CD4-positive, alpha-beta memory T cell (primary cell): ENCODE measurements around the gene SMIM41. TPM values are rescaled to one million over a fixed set of nuclear protein-coding genes. Genes with fewer than 3 reads are reported as not detected.
A peak's percentile ranks its signal among the peaks of the same experiment; 100 is the strongest.

Experiments used
- CTCF ChIA-PET: fragments of 350-600 bp; sonication (Branson Sonifier 250); formaldehyde crosslinking; loops from one replicate; lab custom pipeline; 2021; ENCODE audit warnings: inconsistent platforms; ENCODE audit not compliant: partially characterized antibody; lab: Charles Lee
- POLR2A ChIA-PET: fragments of 350-600 bp; sonication (Branson Sonifier 250); formaldehyde crosslinking; loops from one replicate; lab custom pipeline; 2021; ENCODE audit not compliant: partially characterized antibody; lab: Charles Lee
- DNase-seq, 5 donors: peaks; one replicate each; pipeline versions ENCODE4 v3.0.0 to v3.0.0-alpha.2; 2020 to 2022; ENCODE audit warnings: mixed read lengths in 1 of 5
- H3K27ac ChIP-seq: one replicate; pipeline ENCODE4 v1.7.0; 2013; ENCODE audit warnings: low read depth, low read length
- H3K27me3 ChIP-seq: 2 replicates; pipeline ENCODE4 v1.7.0; 2013; ENCODE audit warnings: mild to moderate bottlenecking, low read length, moderate library complexity; ENCODE audit not compliant: insufficient read depth
- H3K36me3 ChIP-seq: 2 replicates; pipeline ENCODE4 v1.7.0; 2013; ENCODE audit warnings: mild to moderate bottlenecking, low read length, moderate library complexity; ENCODE audit not compliant: insufficient read depth
- H3K4me1 ChIP-seq: 2 replicates; pipeline ENCODE4 v1.7.0; 2013; ENCODE audit warnings: mild to moderate bottlenecking, low read length, moderate library complexity; ENCODE audit not compliant: insufficient read depth
- H3K4me3 ChIP-seq, 2 donors: one replicate each; pipeline ENCODE4 v1.7.0; 2013; ENCODE audit warnings: low read length in 2 of 2, mild to moderate bottlenecking in 1 of 2
- H3K9me3 ChIP-seq, 2 donors: one replicate each; pipeline ENCODE4 v1.7.0; 2013; ENCODE audit warnings: low read length in 2 of 2, control low read depth in 1 of 2; ENCODE audit not compliant: control insufficient read depth in 1 of 2
- H3K27ac Mint-ChIP-seq, 7 donors: one replicate each; pipeline ENCODE4 v1.8.0; 2020 to 2021; ENCODE audit warnings: mixed read lengths in 7 of 7, mild to moderate bottlenecking in 6 of 7, inconsistent platforms in 3 of 7, moderate library complexity in 3 of 7
- H3K27me3 Mint-ChIP-seq, 2 donors: one replicate each; pipeline ENCODE4 v1.8.0; 2020 to 2021; ENCODE audit warnings: mixed read lengths in 2 of 2
- H3K36me3 Mint-ChIP-seq, 2 donors: one replicate each; pipeline ENCODE4 v1.8.0; 2020 to 2021; ENCODE audit warnings: mixed read lengths in 2 of 2, inconsistent platforms in 1 of 2, mild to moderate bottlenecking in 1 of 2
- H3K4me1 Mint-ChIP-seq, 4 donors: one replicate each; pipeline ENCODE4 v1.8.0; 2020 to 2021; ENCODE audit warnings: mixed read lengths in 4 of 4, mild to moderate bottlenecking in 1 of 4
- H3K4me3 Mint-ChIP-seq, 8 donors: one replicate each; pipeline ENCODE4 v1.8.0; 2020 to 2021; ENCODE audit warnings: mixed read lengths in 8 of 8, mild to moderate bottlenecking in 7 of 8, moderate library complexity in 6 of 8, inconsistent platforms in 3 of 8
- H3K9me3 Mint-ChIP-seq, 8 donors: one replicate each; pipeline ENCODE4 v1.8.0; 2020 to 2021; ENCODE audit warnings: mixed read lengths in 8 of 8, mild to moderate bottlenecking in 5 of 8, inconsistent platforms in 3 of 8, moderate library complexity in 1 of 8
- intact Hi-C: fragments of 100-400 bp; cut with micrococcal nuclease; formaldehyde crosslinking; loops from one replicate; pipeline ENCODE4 v1.15.1; 2023
- polyA plus RNA-seq, 2 donors: library from polyadenylated mRNA; unstranded; fragments of 300-500 nt; fragmentation: Illumina TruSeq; gene quantifications; one replicate each; pipeline ENCODE4 v1.2.3, GENCODE V29; 2021
- total RNA-seq, 2 experiments: library from RNA; stranded (reverse); gene quantifications; one replicate each; pipeline ENCODE4 v1.2.3, GENCODE V29; 2021

The SMIM41 gene
- total and polyA plus RNA-seq, 4 experiments from 2014 or later = not detected

DNA sequence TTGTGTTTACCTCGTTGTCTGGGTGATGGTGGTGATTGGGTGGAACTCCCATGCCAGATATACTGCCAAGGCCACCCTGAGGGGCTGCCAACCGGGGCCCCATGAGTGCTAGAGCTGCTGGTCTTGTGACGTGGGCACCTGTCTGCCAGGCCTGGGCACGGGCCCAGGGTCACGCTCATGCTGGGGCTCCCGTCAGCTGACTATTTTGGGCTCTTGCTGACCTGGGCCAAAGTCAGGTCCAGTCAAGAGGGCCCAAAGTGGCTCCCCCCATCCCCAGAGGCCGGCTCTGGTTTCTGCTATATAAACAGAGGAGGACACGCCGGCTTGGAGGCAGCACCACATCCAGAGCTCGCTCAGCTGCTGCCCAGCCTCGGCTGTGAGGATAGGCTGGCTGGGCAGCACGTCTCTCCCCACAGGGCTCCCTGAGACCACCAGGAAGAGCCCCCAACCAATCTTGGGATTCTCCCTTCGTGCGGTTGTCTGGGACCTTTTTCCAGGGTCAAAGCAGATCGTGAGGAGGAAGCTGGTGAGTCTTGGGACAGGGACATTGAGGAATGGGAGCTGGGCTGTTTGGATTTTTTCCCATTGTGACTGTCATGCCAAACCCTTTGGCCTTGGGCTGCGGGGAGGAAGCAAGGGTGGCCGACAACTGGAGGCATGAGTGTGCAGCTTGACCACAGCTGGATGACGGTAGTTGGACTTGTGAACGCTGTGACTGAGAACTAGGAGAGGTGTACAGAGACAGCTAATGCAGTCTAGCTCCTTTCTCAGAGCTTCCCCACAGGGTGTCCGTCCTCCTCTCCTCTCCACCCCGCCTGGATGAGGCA, 35.9 kb upstream of the SMIM41 start:
- no peak overlapping the region for H3K4me3 ChIP-seq
- ChIA-PET CTCF (interaction anchor here (0.7 to 11.2 kb wide), 5 partner anchors 11 to 77 kb away, joined by 3 to 89 read pairs (median 4); no protein-coding TSS in a partner anchor), POLR2A (interaction anchor here (1.6 kb wide), 1 partner anchor 27 kb away, joined by 3 read pairs; the partner anchor contains the start of gene ATG101)
- H3K4me1 Mint-ChIP-seq = peaks cover 9 to 37% (median 15%) of the 10 kb centered on the region in 4 donors
- intact Hi-C loops = no loop called here
- peaks cover 16% of the 10 kb centered on the region for H3K4me1 ChIP-seq
- H3K27me3 Mint-ChIP-seq = no peaks in the 10 kb centered on the region
- H3K27me3 ChIP-seq = no peaks in the 10 kb centered on the region
- no peaks in the 10 kb centered on the region for H3K36me3 Mint-ChIP-seq
- no peaks in the 10 kb centered on the region for H3K9me3 ChIP-seq
- no peak overlapping the region for H3K4me3 Mint-ChIP-seq
- no peak for DNase-seq
- no peaks in the 10 kb centered on the region for H3K36me3 ChIP-seq
- H3K27ac Mint-ChIP-seq = peak overlapping the region in 1 of 7 donors; percentile 76
- no peak overlapping the region for H3K27ac ChIP-seq
- H3K9me3 Mint-ChIP-seq = no peaks in the 10 kb centered on the region

DNA sequence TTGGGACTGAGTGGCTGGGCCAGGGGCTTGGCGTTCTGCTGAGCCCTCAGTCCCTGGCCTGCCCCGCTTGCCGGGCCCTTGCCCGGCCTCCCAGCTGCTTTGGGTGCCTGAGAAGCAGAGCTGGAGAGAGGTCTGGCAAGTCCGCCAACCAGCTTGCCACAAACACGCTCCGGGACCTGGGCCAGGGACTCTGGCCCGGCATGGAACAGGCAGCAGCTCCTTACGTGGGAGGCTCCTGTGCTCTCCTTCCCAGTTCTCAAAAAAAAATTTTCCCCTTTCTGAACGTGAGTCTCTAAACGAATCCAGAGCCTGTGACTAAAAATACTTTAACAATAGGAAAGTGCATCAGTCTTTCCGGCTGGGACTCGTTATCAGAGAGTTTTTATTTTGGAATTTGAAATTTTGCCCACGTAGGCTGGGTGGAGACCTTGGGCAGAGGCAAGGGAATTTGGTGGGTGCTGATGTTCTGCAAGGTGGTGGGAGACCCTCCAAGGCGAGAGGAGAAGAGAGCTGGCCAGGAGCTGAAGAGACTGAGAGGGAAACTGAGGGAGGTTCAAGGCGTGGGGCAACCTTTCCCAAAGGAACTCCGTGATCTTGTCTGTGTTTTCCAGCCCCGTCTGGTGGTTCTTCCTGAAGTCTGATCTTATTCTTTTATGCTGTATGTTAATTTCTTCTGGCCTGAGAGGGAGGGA, 35.1 kb upstream of the SMIM41 start:
- ChIA-PET POLR2A (interaction anchor here (1.6 kb wide), 1 partner anchor 26 kb away, joined by 3 read pairs; the partner anchor contains the start of gene ATG101), CTCF (interaction anchor here (1.4 to 11.2 kb wide), 3 partner anchors 11 to 40 kb away, joined by 3 to 89 read pairs (median 5); no protein-coding TSS in a partner anchor)
- H3K27ac Mint-ChIP-seq = no peak overlapping the region
- intact Hi-C loops = no loop called here
- Histone ChIP-seq H3K36me3 (no peaks in the 10 kb centered on the region), H3K27me3 (no peaks in the 10 kb centered on the region), H3K4me3 (no peak overlapping the region), H3K9me3 (no peaks in the 10 kb centered on the region), H3K4me1 (peaks cover 16% of the 10 kb centered on the region), H3K27ac (no peak overlapping the region)
- H3K4me1 Mint-ChIP-seq = peaks cover 11 to 34% (median 17%) of the 10 kb centered on the region in 4 donors
- DNase-seq = no peak
- H3K9me3 Mint-ChIP-seq = no peaks in the 10 kb centered on the region
- no peaks in the 10 kb centered on the region for H3K36me3 Mint-ChIP-seq
- H3K4me3 Mint-ChIP-seq = no peak overlapping the region
- no peaks in the 10 kb centered on the region for H3K27me3 Mint-ChIP-seq

- DNase-seq = no peak
- POLR2A ChIA-PET = no interaction called here
- Mint-ChIP-seq H3K4me1 (peaks cover 16 to 36% (median 26%) of the 10 kb centered on the region in 4 donors), H3K36me3 (no peaks in the 10 kb centered on the region), H3K9me3 (no peaks in the 10 kb centered on the region), H3K27me3 (no peaks in the 10 kb centered on the region), H3K27ac (no peak overlapping the region), H3K4me3 (no peak overlapping the region)
- Histone ChIP-seq H3K27me3 (no peaks in the 10 kb centered on the region), H3K36me3 (no peaks in the 10 kb centered on the region), H3K4me1 (peaks cover 28% of the 10 kb centered on the region), H3K27ac (no peak overlapping the region), H3K4me3 (no peak overlapping the region), H3K9me3 (no peaks in the 10 kb centered on the region)
- CTCF ChIA-PET = interaction anchor here (1.3 to 11.2 kb wide), 2 partner anchors 21 to 23 kb away, joined by 3 to 89 read pairs; no protein-coding TSS in a partner anchor
- intact Hi-C loops = no loop called here
These were observed 33.7 kb upstream of the SMIM41 start for GRCh38 chr12:52045794-52046199.

- ChIA-PET POLR2A (interaction anchor here (2.6 kb wide), 1 partner anchor 13 kb away, joined by 10 read pairs; no protein-coding TSS in a partner anchor), CTCF (interaction anchor here (0.9 to 1.9 kb wide), 4 partner anchors 22 to 66 kb away, joined by 3 to 7 read pairs (median 3); partner anchors contain the start of gene ATG101)
- H3K4me1 ChIP-seq = peaks cover 33% of the 10 kb centered on the region
- H3K9me3 Mint-ChIP-seq = peaks cover 0 to 2% (median 0%) of the 10 kb centered on the region in 8 donors
- H3K4me1 Mint-ChIP-seq = peaks cover 18 to 41% (median 26%) of the 10 kb centered on the region in 4 donors
- intact Hi-C loops = no loop called here
- DNase-seq = no peak
- H3K36me3 Mint-ChIP-seq = peaks cover 0 to 4% of the 10 kb centered on the region in 2 donors
- H3K4me3 ChIP-seq = no peak overlapping the region
- peak overlapping the region in 3 of 7 donors; percentile 7 to 29 (median 24) for H3K27ac Mint-ChIP-seq
- no peaks in the 10 kb centered on the region for H3K36me3 ChIP-seq
- H3K4me3 Mint-ChIP-seq = no peak overlapping the region
- H3K27ac ChIP-seq = no peak overlapping the region
- H3K27me3 ChIP-seq = no peaks in the 10 kb centered on the region
- H3K27me3 Mint-ChIP-seq = no peaks in the 10 kb centered on the region
- no peaks in the 10 kb centered on the region for H3K9me3 ChIP-seq
These were observed 32.6 kb upstream of the SMIM41 start for GRCh38 chr12:52046859-52047258.

GRCh38 chr12:52049286-52049685, 30.2 kb upstream of the SMIM41 start:
- no peak for DNase-seq
- Mint-ChIP-seq H3K4me1 (peaks cover 18 to 46% (median 32%) of the 10 kb centered on the region in 4 donors), H3K36me3 (peaks cover 0 to 7% of the 10 kb centered on the region in 2 donors), H3K4me3 (peak overlapping the region; percentile 63 to 96 (median 80)), H3K27ac (peak overlapping the region; percentile 89 to 100 (median 98)), H3K27me3 (no peaks in the 10 kb centered on the region), H3K9me3 (peaks cover 0 to 2% (median 0%) of the 10 kb centered on the region in 8 donors)
- peaks cover 37% of the 10 kb centered on the region for H3K4me1 ChIP-seq
- ChIA-PET POLR2A (no interaction called here), CTCF (interaction anchor here (2.0 kb wide), 1 partner anchor 24 kb away, joined by 11 read pairs; no protein-coding TSS in a partner anchor)
- H3K27me3 ChIP-seq = no peaks in the 10 kb centered on the region
- no peaks in the 10 kb centered on the region for H3K36me3 ChIP-seq
- H3K4me3 ChIP-seq = no peak overlapping the region
- no peak overlapping the region for H3K27ac ChIP-seq
- intact Hi-C loops = no loop called here
- no peaks in the 10 kb centered on the region for H3K9me3 ChIP-seq

DNA sequence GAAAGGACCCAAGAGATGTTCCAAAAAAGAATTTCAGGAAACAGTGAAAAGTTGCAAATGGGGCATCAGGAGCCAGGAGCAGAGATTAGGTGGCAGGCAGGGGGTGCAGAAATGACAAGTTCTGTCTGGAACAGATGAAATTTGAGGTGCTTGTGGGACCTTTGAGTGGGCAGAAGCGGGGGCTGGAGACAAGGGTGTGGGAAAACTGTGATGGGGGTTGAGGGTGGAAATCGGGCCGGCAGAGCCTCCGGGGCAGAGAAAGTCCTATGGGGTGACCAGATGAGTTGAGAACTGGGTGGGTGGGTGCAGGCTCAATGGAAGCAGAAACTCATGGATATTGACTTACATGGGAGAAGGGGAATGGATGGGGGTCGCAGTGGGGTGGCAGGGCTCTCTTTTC, 29.8 kb upstream of the SMIM41 start:
- intact Hi-C loops = no loop called here
- Histone ChIP-seq H3K27me3 (no peaks in the 10 kb centered on the region), H3K4me3 (no peak overlapping the region), H3K9me3 (no peaks in the 10 kb centered on the region), H3K4me1 (peaks cover 37% of the 10 kb centered on the region), H3K36me3 (no peaks in the 10 kb centered on the region), H3K27ac (peak overlapping the region; percentile 95)
- CTCF ChIA-PET = no interaction called here
- POLR2A ChIA-PET = interaction anchor here (3.2 kb wide), 1 partner anchor 21 kb away, joined by 46 read pairs; the partner anchor contains the start of gene ATG101
- Mint-ChIP-seq H3K9me3 (peaks cover 0 to 2% (median 0%) of the 10 kb centered on the region in 8 donors), H3K4me3 (peak overlapping the region; percentile 63 to 96 (median 80)), H3K4me1 (peaks cover 18 to 46% (median 32%) of the 10 kb centered on the region in 4 donors), H3K27me3 (no peaks in the 10 kb centered on the region), H3K36me3 (peaks cover 0 to 7% of the 10 kb centered on the region in 2 donors), H3K27ac (peak overlapping the region; percentile 89 to 100 (median 98))
- no peak for DNase-seq
